ENCODE results near the gene MANEA. TPM values are rescaled to one million over a fixed set of nuclear protein-coding genes. Genes with fewer than 3 reads are reported as not detected.

MANEA gene
- total RNA-seq, 1 experiment from 2014 or later = 13.9 TPM

DNA sequence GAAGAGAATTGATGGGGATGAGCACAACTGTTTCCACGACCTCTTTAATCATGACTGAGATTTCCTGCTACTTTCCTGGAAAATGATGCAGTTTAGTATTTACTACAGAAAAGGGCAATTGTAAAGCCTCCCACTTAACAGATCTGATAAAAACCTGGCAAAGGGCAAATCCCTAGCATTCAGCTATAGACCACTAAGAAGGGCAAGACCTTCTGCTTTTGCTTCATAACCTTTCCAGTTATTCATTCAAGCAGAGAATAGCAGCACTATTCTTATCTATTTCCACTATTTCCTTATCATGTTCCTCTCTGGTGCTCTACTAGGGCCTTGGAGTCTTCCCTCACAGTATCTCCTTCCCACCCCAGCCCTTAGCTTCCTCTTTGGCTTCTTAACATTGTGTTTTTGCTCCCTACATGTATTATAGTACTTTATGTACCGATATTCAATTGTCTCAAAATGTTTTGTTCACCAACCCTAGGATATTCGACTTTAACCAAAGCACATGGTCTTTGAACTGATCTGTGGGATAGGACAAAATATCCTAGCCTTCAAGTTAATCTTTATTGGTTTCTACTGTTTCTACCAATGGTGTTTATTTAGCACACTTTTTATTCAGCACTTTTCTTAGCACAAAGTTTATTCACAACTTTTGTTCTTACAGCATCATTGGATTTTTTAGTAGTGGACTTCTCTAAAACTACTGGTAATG lies 32.7 kb upstream of the MANEA start:
- Histone ChIP-seq H3K27ac (ENCODE audit: low read depth, low read length) (no peak overlapping the region), H3K36me3 (ENCODE audit: control insufficient read depth in 1 of 2, insufficient read depth in 2 of 2, low read length in 2 of 2) (no peaks in the 10 kb centered on the region), H4K20me1 (ENCODE audit: insufficient read depth) (no peaks in the 10 kb centered on the region), H3K79me2 (ENCODE audit: insufficient read depth, low read length) (no peaks in the 10 kb centered on the region), H3K9ac (ENCODE audit: low read length) (no peak overlapping the region), H3K9me3 (ENCODE audit: control insufficient read depth in 1 of 2, insufficient read depth in 1 of 2, low read depth in 1 of 2, low read length in 2 of 2) (no peaks in the 10 kb centered on the region), H3K4me2 (ENCODE audit: low read length) (no peak overlapping the region), H3K27me3 (ENCODE audit: insufficient read depth, low read length) (no peaks in the 10 kb centered on the region), H2AFZ (ENCODE audit: low read depth, low read length, poor library complexity, severe bottlenecking) (no peak overlapping the region), H3K4me3 (replicated peaks in 1 of 2; ENCODE audit: low read depth in 1 of 2, low read length in 2 of 2) (no peak overlapping the region), H3K4me1 (ENCODE audit: control insufficient read depth in 1 of 2, insufficient read depth in 2 of 2, low read length in 2 of 2) (no peaks in the 10 kb centered on the region), H3K9me2 (ENCODE audit: insufficient read depth) (no peaks in the 10 kb centered on the region)
- POLR2A ChIA-PET = no interaction called here
- ATAC-seq = no peak
- intact Hi-C loops (cut with micrococcal nuclease) = no loop called here
- no peak for TF ChIP-seq POLR2AphosphoS5 (IDR thresholded peaks at IDR 0.05; ENCODE audit: low read depth, low read length)
- TF ChIP-seq RAD21 (IDR thresholded peaks at IDR 0.05; ENCODE audit: low read depth) = no peak
- no peak for TF ChIP-seq CBX3 (IDR thresholded peaks at IDR 0.05; ENCODE audit: low read depth)
- TF ChIP-seq SRF (IDR thresholded peaks at IDR 0.05; ENCODE audit: low read depth) = no peak
- TF ChIP-seq ZFX (IDR thresholded peaks at IDR 0.05) = no peak
- no peak for TF ChIP-seq SIN3A (IDR thresholded peaks at IDR 0.05; ENCODE audit: low read depth)
- TF ChIP-seq SP1 (IDR thresholded peaks at IDR 0.05; ENCODE audit: low read depth) = no peak
- TF ChIP-seq, protein P1, sequence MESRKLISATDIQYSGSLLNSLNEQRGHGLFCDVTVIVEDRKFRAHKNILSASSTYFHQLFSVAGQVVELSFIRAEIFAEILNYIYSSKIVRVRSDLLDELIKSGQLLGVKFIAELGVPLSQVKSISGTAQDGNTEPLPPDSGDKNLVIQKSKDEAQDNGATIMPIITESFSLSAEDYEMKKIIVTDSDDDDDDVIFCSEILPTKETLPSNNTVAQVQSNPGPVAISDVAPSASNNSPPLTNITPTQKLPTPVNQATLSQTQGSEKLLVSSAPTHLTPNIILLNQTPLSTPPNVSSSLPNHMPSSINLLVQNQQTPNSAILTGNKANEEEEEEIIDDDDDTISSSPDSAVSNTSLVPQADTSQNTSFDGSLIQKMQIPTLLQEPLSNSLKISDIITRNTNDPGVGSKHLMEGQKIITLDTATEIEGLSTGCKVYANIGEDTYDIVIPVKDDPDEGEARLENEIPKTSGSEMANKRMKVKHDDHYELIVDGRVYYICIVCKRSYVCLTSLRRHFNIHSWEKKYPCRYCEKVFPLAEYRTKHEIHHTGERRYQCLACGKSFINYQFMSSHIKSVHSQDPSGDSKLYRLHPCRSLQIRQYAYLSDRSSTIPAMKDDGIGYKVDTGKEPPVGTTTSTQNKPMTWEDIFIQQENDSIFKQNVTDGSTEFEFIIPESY (IDR thresholded peaks at IDR 0.05; ENCODE audit: extremely low read depth, insufficient replicate concordance, low read length) = no peak
- no peak for TF ChIP-seq CEBPB (IDR thresholded peaks at IDR 0.05; ENCODE audit: low read depth)
- TF ChIP-seq, protein P2, sequence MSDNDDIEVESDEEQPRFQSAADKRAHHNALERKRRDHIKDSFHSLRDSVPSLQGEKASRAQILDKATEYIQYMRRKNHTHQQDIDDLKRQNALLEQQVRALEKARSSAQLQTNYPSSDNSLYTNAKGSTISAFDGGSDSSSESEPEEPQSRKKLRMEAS (IDR thresholded peaks at IDR 0.05) = no peak
- TF ChIP-seq ELF1 (IDR thresholded peaks at IDR 0.05; ENCODE audit: borderline replicate concordance, low read depth) = no peak
- TF ChIP-seq ZNF274 (IDR thresholded peaks at IDR 0.05; ENCODE audit: low read depth, low read length) = no peak
- no peak for TF ChIP-seq TCF7L2 (IDR thresholded peaks at IDR 0.05; ENCODE audit: borderline replicate concordance, extremely low read depth, insufficient read depth, insufficient read length)
- TF ChIP-seq, protein P3, sequence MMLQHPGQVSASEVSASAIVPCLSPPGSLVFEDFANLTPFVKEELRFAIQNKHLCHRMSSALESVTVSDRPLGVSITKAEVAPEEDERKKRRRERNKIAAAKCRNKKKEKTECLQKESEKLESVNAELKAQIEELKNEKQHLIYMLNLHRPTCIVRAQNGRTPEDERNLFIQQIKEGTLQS (IDR thresholded peaks at IDR 0.05) = no peak
- no peak for TF ChIP-seq EGR1 (IDR thresholded peaks at IDR 0.05; ENCODE audit: low read depth)
- TF ChIP-seq, protein P4, sequence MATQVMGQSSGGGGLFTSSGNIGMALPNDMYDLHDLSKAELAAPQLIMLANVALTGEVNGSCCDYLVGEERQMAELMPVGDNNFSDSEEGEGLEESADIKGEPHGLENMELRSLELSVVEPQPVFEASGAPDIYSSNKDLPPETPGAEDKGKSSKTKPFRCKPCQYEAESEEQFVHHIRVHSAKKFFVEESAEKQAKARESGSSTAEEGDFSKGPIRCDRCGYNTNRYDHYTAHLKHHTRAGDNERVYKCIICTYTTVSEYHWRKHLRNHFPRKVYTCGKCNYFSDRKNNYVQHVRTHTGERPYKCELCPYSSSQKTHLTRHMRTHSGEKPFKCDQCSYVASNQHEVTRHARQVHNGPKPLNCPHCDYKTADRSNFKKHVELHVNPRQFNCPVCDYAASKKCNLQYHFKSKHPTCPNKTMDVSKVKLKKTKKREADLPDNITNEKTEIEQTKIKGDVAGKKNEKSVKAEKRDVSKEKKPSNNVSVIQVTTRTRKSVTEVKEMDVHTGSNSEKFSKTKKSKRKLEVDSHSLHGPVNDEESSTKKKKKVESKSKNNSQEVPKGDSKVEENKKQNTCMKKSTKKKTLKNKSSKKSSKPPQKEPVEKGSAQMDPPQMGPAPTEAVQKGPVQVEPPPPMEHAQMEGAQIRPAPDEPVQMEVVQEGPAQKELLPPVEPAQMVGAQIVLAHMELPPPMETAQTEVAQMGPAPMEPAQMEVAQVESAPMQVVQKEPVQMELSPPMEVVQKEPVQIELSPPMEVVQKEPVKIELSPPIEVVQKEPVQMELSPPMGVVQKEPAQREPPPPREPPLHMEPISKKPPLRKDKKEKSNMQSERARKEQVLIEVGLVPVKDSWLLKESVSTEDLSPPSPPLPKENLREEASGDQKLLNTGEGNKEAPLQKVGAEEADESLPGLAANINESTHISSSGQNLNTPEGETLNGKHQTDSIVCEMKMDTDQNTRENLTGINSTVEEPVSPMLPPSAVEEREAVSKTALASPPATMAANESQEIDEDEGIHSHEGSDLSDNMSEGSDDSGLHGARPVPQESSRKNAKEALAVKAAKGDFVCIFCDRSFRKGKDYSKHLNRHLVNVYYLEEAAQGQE (IDR thresholded peaks at IDR 0.05; ENCODE audit: low read depth) = no peak
- TF ChIP-seq, protein P5, sequence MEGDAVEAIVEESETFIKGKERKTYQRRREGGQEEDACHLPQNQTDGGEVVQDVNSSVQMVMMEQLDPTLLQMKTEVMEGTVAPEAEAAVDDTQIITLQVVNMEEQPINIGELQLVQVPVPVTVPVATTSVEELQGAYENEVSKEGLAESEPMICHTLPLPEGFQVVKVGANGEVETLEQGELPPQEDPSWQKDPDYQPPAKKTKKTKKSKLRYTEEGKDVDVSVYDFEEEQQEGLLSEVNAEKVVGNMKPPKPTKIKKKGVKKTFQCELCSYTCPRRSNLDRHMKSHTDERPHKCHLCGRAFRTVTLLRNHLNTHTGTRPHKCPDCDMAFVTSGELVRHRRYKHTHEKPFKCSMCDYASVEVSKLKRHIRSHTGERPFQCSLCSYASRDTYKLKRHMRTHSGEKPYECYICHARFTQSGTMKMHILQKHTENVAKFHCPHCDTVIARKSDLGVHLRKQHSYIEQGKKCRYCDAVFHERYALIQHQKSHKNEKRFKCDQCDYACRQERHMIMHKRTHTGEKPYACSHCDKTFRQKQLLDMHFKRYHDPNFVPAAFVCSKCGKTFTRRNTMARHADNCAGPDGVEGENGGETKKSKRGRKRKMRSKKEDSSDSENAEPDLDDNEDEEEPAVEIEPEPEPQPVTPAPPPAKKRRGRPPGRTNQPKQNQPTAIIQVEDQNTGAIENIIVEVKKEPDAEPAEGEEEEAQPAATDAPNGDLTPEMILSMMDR (IDR thresholded peaks at IDR 0.05 in 2 of 3, conservative IDR thresholded peaks at IDR 0.05 in 1 of 3; ENCODE audit: borderline replicate concordance in 1 of 3, insufficient read depth in 1 of 3, low read depth in 2 of 3, low read length in 2 of 3) = no peak
- TF ChIP-seq POLR2A (IDR thresholded peaks at IDR 0.05; ENCODE audit: borderline replicate concordance, extremely low read depth, insufficient read depth, insufficient read length) = no peak
- no peak for TF ChIP-seq JUND (IDR thresholded peaks at IDR 0.05)
- no peak for TF ChIP-seq EZH2phosphoT487 (IDR thresholded peaks at IDR 0.05; ENCODE audit: borderline replicate concordance)
- no peak for DNase-seq (ENCODE audit: low read depth, low spot score)
- RAD21 ChIA-PET (ENCODE audit: low non-redundant PET in 1 of 2, low total read pairs in 2 of 2, uncharacterized antibody in 2 of 2, unreplicated experiment in 2 of 2) = no interaction called here
- CTCF ChIA-PET = no interaction called here
- no TSS peak for BruUV-seq (replicated peaks)
